CD4-positive, alpha-beta T cell treated with Interleukin-12 subunit alpha and Interleukin-12 subunit beta, for 1 hour (primary cell): ENCODE results near the gene MED10.

Experiments used
- DNase-seq: peaks from one replicate; pipeline ENCODE4 v3.0.0-alpha.2; 2020

Gene MED10

GRCh38 chr5:6377905-6378765 lies at the start of gene MED10:
MED10 (minus strand) TSS chr5:6378547; CDS start chr5:6378483, 64 bp downstream.
- DNase-seq = peak; percentile 95

DNA sequence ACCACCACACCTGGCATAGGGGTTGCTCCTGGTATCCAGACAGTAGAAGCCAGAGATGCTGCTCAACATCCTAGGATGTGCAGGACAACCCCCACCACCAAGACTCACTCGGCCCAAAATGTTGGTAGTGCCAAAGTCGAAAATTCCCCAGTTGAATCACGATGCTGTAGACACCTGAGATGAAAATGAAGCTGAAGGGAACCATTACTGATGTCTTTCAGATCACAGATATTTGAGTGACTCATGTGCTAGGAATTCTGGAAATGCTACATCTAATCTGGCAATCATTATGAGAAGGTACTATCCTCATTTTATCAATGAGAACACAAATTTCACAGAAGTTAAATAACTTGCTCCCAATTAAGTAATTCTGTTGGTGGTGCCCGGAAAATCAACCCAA lies 49.3 kb upstream of the MED10 start:
- DNase-seq = no peak

DNA sequence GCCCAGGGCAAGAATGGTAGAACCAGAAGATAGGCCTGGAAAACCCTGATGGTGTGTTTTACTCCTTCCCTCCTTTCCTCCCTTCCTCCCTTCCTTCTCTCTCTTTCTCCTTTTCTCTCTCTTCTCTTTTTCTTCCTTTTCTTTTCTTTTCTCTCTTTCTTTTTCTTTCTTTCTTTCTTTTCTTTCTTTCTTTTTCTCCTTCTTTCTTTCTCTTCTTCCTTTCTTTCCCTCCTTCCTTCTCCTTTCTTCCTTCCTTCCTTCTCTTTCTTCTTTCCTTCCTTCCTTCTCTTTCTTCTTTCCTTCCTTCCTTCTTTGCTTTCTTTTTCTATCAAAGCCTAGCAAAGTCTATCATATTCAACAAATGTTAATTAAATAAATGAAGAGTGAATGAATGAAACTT lies 46.4 kb upstream of the MED10 start:
- no peak for DNase-seq

DNA sequence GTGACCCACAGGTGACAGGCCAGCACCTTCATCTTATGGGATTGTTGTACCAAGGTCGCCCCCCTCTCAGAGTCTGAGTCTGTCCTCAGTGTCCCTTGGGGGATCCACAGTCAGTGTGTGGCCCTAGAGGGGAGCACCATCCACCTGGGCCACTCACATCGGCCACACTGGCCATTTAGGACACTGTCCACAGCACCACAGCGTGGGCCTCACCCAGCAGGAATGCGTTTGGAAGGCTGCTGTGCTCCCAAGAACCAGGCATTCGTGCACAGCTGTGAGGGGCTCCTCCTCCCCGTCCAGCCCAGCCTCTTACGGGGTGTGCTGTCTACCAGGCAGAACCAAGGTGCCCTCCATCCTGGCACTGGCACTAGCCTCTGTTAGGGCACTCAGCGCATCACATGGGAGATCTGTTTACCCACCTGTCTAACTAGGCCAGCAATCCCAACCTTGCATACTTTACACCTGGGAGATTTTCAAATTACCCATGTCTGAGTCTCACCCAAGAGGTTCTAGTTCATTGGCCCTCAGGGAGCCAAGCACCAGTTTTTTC lies 45.8 kb upstream of the MED10 start:
- DNase-seq = no peak

DNA sequence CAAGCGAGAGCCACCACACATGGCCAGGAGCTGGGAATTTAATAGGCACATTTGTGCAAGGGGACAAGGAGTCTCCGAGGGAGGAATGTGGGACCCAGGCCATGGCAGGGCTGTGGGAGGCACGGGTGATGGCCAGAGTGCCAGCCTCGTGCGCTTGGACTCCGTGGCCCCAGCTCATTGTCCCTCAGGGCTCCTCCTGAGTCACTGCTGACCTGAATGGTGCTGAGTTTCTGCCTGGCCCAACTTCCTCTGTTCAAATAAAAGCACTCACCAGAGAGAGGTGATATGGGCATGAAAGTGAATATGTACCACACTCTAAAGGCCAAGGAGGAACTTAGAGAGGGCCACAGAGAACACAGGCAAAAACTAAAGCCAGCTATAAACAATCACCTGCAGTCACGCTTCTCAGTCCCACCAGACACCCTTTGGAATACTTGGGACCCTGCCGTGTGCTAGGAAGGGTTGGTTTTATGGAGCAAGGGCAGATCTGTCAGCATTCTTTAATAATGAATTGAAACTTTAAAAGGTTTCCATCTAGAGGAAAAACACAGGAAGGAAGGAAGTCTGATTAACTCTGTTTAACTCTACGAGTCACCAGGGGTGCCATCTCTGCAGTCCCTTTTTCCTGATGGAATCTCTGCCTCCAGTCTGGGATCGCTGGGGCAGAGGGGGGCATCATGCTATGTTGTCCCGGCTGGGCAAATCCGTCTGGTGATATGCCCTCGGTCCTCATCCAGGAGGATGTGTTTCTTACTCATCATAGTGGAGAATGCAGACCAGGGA lies 45.2 kb upstream of the MED10 start:
- no peak for DNase-seq

GRCh38 chr5:6419340-6419852 lies 41.0 kb upstream of the MED10 start:
- DNase-seq = no peak

GRCh38 chr5:6418679-6419276 lies 40.4 kb upstream of the MED10 start:
- no peak for DNase-seq

GRCh38 chr5:6417657-6418056 lies 39.3 kb upstream of the MED10 start:
- DNase-seq = no peak

- DNase-seq = no peak
These were observed 34.5 kb upstream of the MED10 start for GRCh38 chr5:6412811-6413210.

GRCh38 chr5:6411141-6411540 lies 32.8 kb upstream of the MED10 start:
- no peak for DNase-seq

- no peak for DNase-seq
These were observed 32.1 kb upstream of the MED10 start for GRCh38 chr5:6410421-6410820.

GRCh38 chr5:6408627-6409446 lies 30.5 kb upstream of the MED10 start:
- DNase-seq = no peak

- no peak for DNase-seq
These were observed 29.9 kb upstream of the MED10 start for GRCh38 chr5:6408260-6408596.

- DNase-seq = no peak
These were observed 29.4 kb upstream of the MED10 start for GRCh38 chr5:6407558-6408259.

DNA sequence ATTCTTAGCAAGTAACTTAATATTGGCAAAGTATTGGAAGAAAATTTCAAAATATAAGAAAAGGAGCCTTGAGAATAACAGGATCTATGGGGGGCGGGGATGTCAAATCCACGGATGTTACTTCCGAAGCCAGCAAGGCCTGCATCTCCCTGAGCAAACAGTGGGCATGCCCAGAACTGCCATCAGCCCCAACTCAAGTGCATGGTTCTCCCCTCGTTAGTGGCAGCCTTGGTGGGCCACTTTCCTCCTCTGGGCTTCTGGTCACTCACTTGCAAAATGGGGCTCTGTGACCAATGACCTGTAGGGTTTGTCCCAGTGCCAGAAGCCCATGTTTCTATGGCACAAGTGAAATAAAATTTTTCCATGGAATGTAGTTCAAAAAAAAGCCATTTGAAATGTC lies 27.2 kb upstream of the MED10 start:
- no peak for DNase-seq

- no peak for DNase-seq
These were observed 25.8 kb upstream of the MED10 start for GRCh38 chr5:6404129-6404528.

GRCh38 chr5:6403416-6403815 lies 25.1 kb upstream of the MED10 start:
- DNase-seq = no peak

- no peak for DNase-seq
These were observed 24.6 kb upstream of the MED10 start for GRCh38 chr5:6402939-6403338.

DNA sequence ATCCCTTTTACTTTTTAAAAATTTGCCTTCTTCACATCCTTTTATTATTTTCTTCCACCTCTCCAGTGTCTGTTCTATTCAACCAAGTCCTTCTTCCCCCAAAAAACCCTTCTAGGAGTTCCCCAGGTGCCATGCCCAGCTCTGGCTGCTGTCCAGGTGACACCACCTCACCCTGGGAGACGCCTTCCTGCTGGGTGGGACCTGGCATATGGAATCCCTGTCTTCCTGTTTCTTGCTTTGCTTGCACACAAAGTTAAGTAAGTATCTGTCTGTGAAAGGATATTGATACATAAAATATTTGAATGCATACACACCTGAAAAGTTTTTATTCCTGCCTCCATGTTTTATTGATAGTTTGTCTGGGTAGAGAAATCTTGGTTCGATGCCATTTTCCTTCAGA lies 23.1 kb upstream of the MED10 start:
- DNase-seq = no peak

GRCh38 chr5:6399980-6400910 lies 21.9 kb upstream of the MED10 start:
- DNase-seq = no peak
